ENCODE results near the gene STX8.

Gene STX8

GRCh38 chr17:9435165-9435564, 140.5 kb downstream of the STX8 start:
- no peak for DNase-seq

DNA sequence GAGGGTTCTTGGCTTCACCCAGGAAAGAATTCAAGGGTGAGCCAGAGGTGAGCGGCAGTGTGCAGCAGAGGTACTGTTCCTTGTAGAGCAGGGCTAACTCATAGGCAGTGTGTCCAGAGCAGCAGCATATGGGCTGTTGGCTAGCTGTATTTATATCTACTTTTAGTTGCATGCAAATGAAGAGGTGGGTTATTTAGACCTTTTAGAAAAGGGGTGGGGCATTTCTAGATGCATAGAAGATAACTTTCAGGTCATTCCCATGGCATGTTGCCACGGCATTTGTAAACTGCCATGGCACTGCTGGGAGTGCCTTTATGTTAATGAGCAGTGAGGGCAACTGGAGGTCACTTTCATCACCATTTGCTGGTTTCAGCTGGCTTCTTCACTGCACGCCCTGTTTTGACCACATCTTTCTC, 141.0 kb downstream of the STX8 start:
- DNase-seq = no peak

GRCh38 chr17:9432934-9433421, 142.6 kb downstream of the STX8 start:
- DNase-seq = no peak

- DNase-seq = no peak
These were observed 143.3 kb downstream of the STX8 start for GRCh38 chr17:9432134-9432885.

DNA sequence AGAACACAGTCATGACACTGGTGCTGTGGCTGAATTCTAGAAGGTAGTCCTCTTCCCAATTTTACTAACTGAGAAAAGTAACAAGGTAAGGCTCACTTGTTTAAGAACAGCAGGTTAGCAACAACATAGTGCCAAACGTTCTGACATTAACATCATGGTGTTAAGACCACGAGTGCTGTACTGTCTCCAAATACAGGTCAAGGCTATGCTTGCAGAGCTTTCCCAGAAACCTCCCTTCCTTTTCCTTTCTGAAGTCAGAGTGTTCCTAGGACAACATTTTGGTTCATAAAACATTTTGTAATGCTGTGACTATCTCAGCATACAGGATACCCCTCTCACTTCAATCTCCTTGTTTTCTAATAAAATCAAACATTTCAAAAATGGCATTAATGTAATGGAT, 144.0 kb downstream of the STX8 start:
- no peak for DNase-seq

- DNase-seq = no peak
These were observed 147.9 kb downstream of the STX8 start for GRCh38 chr17:9427465-9428315.

DNA sequence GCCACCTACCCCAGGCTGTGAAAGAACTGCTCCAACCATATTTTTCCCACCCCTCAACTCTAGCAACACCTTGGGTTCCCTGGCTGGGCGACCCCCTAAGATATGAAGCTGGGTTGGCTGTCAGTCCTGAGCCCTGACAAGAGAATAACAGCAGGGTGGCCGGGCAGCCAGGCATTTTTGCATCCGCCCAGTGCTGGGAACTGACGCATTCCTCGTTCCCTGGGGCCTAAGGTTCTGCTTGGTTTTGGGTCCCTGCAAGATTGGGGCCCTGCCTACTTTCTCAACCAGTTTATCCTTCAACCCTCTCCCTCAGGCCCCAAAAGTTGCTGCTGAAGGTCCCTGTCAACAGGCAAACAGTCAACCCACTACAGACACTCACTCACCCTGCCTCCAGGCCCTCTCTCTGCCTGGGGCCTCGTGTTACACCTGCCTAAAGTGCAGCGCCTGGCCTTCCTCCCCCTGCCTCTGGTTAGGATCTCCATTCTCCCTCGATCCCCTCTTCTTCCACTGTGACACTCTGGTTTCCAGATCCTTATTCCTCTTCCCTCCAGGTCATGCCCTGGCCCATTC, 151.5 kb downstream of the STX8 start:
- no peak for DNase-seq

- DNase-seq = no peak
These were observed 154.1 kb downstream of the STX8 start for GRCh38 chr17:9421525-9421924.

DNA sequence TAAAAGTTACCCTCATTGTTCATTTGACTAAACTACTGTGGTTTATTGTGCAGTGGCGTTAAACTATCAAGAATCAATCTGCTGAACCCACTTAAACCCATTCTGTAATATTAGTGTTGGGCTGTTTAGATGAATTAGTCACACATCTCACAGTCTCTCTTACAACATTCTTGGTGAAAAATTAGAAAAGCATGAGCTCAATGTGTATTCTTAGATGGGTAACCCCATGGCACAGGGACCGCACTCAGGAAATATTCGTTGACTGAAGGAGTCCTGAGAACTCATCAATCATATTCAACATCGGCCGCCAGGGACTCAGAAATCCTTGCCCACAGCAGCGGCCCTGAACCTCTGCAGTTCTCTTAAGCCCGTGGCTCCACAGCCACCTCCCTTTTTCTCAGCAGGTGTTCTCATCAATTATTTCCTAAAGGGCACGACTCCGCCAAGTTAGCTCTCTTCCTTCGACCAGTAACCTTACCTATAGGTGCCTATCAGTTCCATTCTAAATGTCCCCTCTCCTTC, 155.6 kb downstream of the STX8 start:
- DNase-seq = no peak

DNA sequence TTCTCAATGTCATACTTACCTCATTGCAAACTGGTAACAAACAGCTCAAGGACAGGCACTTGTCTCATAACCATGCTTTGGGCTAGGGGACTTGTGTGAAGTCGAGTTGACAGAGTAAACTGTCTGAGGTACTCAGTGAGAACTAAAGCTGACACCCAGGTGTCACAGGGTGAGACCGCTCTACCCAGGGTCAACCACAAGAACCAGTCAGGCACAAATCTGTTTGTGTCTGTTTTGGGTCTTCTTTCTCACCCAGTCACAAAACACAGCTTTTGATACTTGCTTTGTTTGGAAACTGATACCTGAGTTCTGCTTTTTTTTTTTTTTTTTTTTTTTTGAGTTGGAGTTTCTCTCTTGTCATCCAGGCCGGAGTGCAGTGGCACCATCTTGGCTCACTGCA, 161.1 kb downstream of the STX8 start:
- no peak for DNase-seq

- DNase-seq = no peak
These were observed 164.9 kb downstream of the STX8 start for GRCh38 chr17:9410737-9411136.

DNA sequence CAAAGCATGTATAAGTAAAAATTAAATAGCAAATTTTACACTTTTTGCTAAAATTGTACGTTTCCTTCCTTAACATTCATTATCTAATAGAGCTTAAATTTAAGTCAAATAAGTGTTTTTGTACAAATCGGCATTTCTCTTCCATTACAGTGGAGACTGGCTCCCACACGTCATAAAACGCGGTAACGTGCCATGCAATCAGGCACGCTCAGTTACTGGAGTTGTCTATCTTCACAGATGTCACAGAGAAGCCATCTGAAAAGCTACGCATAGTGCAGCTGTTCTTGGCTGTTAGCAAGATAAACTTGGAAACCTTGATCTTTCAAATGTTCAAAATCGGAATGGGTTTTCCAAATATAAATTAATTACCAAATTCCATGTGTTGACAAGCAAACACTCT, 165.3 kb downstream of the STX8 start:
- no peak for DNase-seq

- no peak for DNase-seq
These were observed 165.7 kb downstream of the STX8 start for GRCh38 chr17:9409878-9410277.

DNA sequence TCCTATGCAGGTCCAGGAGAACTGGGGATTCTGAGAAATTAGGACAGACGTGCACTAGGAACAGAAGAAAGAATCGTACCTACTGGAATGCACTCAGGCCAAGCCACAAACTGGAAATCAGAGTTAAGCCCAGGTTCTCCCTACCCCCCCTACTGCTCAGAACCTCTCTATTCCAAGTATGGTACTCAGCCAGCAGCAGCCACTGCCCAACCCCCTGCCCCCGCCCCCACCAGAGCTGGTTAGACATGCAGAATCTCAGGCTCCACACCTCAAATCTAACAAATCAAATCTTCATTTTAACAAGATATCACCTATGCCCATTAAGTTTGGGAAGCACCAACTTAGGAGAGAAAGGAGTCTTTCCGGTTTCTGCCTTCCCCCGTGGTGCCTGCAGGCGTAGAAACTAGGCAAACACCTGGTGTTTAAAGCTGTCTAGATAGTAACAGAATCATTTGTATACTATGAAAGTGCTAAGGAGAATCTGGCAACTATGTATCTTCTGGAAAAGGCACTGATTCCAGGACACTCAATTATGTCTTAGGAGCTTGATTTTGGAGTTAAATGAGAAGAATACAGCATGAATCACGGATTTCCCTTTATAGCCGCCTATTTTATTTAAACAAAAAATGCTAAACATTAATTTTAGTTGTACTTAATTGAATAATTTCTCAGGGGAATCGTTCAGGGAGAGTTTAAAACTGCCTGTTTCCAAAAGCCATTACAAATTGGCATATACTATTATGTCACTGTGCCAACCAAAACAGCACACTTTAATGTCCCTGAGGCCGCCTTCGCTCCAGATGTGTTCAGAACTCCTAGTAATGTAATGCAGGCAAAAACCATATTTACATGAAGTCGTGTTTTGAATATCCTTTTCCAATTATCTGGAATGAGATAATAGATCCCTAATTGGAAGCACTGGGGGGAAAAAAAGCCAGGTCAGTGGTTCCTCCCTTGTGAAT, 166.5 kb downstream of the STX8 start:
- DNase-seq = no peak

- no peak for DNase-seq
These were observed 167.2 kb downstream of the STX8 start for GRCh38 chr17:9408381-9408780.

GRCh38 chr17:9406046-9406606, 169.5 kb downstream of the STX8 start:
- no peak for DNase-seq

DNA sequence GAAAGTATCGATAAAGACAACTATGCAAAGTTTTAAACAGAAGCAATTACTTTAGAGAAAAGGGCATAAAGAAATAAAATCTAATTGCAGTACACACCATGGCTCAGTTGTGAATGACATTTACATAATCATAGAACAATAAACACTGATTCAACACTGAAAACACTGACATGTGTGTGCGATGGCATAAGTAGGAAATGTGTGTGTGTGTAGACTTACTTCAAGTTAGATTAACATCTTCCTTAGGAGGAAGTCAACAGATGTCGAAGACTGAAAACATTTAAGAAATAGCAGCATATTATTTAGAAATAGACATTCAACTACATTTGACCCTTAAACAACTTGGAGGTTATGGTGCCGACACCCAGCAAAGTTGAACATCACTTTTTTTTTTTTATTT, 172.4 kb downstream of the STX8 start:
- peak; percentile 34 to 87 for DNase-seq

- DNase-seq = peak; percentile 19 to 39
These were observed 172.9 kb downstream of the STX8 start for GRCh38 chr17:9402590-9403199.

GRCh38 chr17:9401434-9401833, 174.2 kb downstream of the STX8 start:
- DNase-seq = peak in 1 of 2 donors; percentile 12

DNA sequence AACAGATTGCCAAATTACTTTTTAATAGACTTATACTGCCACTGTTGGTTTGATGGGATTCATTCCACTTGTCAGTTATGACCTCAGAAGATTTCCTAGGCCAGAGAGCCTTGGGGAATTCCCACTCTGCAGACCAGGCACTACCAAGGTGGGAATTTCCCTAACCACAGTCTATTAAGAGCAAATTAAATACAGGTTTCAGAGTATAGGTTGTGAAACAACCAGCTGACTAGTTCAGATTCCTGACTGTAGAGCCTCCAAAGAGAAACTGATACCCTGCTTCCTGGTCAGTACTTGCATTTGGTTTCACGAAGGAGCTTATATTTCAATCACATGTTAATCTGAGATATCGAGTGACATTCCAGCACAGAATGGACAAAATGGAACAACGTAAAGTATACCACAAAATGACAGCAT, 186.5 kb downstream of the STX8 start:
- peak in 1 of 2 donors; percentile 15 for DNase-seq

- no peak for DNase-seq
These were observed 189.2 kb downstream of the STX8 start for GRCh38 chr17:9386401-9386800.
